HG03108 (cell line): Measurements from ENCODE around the gene ENPP6.
"Not testable (repeated sequence)": the region's sequence is repeated elsewhere in the genome, so short reads cannot be mapped to it uniquely, and the experiment has no call there.

Experiments
- ATAC-seq: cut with Tn5 transposase; IDR thresholded peaks from one replicate; pipeline ENCODE4 v1.9.1; 2021; ENCODE audit warnings: moderate library complexity; ENCODE audit not compliant: unreplicated experiment

The ENPP6 gene

DNA sequence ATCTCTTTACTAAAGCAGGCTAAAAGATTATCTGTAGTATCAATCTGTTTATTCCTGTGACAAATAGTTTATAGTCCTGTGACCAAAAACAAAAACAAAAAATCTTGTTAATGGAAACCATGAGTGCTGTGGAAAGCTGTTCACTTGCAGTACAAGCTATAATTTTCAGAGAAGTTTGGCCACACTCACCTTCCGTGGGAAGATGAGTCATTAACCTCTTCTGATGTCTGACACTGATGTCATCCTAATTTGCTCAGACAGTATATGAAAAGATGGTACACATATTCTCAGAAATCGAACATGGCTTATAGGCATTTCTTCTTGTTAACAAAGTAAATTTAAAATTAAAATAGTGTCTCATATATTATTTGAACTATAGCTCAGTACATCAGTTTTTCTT, 19.9 kb upstream of the ENPP6 start:
- ATAC-seq: no peak

DNA sequence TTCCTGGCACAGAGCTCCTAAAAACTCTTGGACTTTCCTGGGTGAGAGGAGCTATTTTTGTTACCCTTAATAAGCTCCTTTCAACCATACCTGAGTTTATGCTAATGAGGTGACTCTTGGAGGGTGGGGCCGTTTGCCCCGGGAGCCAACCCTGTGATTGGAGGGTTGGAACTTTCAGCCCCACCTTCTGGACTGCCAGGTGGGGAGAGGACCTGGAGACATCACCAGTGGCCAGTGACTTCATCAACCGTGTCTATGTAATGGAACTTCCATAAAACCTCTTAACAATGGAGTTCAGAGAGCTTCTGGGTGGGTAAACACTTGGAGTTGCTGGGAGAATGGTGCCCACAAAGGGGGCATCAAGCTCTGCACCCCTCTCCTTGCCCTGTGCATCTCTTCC, 17.9 kb upstream of the ENPP6 start:
- no peak for ATAC-seq

DNA sequence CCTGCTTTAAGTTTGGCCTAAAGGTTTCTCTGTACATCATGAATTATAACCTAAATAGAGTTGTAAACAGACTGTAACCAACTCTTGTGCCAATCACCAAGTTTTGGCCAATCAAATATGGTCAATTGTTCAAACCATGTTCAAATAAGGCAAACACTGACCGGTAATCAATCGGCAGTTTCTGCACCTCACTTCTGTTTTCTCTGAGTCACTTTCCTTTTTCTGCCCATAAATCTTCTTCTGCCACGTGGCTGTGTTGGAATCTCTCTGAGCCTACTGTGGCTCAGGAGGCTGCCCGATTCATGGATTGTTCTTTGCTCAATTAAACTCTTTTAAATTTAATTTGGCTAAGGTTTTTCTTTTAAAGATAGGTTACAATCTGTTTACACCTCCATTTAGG, 16.5 kb upstream of the ENPP6 start:
- no peak for ATAC-seq

DNA sequence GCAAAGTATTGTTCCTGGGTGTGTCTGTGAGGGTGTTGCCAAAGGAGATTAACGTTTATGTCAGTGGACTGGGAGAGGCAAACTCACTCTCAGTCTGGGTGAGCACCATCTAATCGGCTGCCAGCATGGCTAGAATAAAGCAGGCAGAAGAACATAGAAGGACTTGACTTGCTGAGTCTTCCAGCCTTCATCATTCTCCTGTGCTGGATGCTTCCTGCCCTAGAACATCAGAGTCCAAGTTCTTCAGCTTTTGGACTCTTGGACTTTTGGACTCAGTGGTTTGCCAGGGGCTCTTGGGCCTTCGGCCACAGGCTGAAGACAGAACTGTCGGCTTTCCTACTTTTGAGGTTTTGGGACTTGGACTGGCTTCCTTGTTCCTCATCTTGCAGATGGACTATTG, 15.3 kb upstream of the ENPP6 start:
- ATAC-seq: no peak

DNA sequence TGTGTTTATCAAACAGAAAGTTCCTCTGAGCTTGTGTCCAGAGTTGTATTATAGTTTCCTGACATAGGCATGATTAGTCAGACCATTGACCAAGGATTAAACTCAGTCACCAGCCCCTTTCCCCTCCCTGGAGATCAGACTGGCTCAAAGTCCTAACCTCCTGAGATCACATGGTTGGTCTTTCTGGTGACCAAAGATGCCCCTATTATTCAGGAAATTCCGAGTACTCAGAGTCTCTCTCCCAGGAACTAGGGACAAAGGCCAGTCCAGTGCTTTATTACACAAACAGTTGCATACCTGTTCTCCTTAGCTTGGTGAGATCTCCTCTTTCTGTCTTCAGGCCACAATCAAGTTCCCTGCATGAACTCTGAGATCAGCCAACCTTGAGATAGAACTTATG, 14.5 kb upstream of the ENPP6 start:
- ATAC-seq: no peak

DNA sequence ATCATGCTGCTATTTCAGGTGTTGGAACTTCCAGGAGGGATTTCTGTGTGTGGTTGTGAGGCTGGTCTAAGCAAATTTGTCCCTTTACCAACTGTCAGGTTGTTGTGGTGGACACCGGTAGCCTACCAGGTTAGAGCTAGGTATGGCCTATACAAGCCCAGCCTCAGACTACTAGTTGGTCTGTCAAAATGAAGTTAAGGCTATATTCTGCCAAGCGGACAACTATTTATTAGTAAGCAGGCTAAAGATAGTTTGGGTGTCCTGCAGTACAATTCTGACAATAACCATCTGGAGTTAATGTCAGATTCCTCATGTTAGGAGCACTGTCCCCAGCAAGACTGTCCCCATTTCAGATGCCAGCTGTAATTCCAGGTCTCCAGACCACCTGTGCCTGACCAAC, 13.9 kb upstream of the ENPP6 start:
- no peak for ATAC-seq

DNA sequence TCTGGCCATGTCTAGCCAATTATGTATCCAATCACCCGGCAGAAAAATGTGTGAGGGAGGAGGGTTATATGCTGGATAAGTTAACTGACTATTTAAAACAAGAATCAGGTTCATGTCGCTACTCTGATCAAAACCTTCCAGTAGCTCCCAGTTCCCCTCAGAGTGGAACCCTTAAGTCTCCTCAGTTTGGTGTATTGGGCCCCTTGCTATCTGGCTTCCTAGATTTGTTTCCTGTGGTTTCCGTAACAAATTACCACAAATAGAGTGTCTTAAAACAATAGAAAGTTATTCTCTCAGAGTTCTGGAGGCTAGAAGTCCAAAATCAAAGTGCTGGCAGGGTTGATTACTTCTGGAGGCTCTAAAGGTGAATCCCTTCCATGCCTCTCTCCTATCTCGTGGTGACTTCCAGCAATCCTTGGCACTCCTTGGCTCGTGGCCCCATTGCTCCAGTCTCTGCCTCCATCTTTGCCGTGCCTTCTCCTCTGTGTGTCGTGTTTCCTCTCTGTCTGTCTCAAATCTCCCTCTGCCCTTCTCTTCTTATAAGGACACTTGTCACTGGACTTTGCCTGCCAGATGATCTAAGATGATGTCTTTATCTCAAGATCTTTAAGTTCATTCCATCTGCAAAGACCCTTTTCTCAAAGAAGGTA, 10.5 kb upstream of the ENPP6 start:
- ATAC-seq: no peak

DNA sequence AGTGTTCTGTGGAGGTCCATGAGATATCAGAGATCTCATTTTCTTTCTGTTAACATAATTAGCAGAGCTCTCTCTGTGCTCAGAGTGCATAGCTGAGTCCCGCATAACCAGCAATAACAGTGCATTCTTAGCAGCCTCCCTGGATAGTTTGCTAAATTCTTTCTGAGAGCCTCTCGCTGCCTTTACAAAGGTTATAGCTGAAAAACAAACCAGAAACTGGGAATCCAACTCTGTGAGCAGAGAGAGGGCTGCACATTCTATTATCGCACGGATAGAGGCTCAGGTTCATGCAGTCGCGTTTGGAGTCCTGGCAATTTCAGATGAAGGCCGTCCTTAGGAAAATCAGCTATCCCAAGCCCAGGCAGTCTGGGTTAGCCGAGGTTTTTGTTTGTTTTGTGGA, 1.2 kb downstream of the ENPP6 start:
- no peak for ATAC-seq

DNA sequence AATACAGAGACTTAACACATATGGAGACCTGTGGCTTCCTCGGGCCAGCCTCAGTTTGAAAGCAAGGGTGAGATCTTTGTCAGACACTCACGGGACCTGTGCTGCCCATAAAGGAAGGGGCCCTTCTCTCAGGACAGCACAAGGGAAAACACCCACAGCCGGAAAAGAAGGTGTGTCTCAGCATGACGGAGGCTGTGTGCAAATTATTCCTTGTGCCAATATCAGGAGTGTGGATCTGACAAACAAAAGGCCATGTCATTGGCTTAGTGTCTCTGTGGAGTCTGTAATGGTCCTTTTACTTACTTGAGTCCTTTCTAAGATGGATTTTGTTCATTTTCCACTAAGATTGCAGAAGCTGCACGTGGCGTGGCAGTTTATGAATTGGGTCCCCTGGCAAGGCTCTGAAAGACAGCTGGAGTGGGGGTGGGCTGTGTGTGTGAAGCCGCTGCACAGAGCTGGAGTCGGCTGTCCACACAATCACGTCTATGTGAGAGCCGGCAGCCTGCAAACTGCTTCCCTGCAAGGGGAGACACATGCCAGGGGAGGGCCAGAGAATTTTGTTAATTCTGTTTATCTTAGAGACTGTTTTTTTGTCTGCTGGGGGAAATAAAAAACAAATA, 1.9 kb downstream of the ENPP6 start:
- no peak for ATAC-seq

DNA sequence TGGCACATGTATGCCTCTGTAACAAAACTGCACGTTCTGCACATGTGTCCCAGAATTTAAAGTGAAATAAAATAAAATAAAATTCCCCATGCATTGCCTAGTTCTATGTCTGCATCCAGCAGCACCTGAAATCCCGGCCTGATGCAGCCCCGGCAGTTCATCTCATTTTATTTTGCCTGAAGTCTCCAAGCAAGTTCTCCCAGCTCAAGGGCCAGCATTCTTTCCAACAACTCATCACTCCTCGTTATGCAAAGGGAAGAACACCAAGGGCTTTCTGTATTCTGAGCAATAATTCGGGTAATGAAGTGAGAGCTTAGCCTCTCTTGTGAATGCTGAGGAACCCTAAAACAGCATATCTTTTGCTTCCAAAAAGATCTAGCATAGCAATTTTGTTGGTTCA, 2.7 kb downstream of the ENPP6 start:
- no peak for ATAC-seq

DNA sequence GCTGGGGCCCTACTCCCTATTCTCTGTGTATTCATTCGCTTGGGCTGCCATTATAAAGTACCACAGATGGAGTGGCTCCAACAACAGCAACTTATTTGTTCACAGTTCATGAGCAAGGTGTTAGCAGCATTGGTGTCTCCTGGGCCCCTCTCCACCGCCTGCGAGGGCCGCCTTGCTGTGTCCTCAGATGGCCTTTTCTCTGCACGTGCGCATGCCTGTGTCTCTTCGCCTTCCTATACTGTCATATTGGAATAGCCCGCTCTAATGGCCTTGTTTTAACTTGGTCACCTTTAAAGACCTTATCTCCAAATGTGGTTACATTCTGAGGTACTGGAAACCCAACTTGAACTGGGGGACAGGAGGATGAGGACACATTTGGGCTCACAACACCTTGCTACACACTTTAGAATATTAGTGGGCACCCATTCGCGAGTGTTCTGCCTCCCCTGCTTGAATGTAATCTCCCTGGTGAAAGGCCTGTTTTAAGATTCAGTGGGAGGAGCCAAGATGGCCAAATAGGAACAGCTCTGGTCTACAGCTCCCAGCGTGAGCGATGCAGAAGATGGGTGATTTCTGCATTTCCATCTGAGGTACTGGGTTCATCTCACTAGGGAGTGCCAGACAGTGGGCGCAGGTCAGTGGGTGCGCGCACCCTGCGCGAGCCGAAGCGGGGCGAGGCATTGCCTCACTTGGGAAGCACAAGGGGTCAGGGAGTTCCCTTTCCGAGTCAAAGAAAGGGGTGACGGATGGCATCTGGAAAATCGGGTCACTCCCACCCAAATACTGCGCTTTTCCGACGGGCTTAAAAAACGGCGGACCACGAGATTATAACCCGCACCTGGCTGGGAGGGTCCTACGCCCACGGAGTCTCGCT, 9.7 kb downstream of the ENPP6 start:
- ATAC-seq: not testable (repeated sequence)

DNA sequence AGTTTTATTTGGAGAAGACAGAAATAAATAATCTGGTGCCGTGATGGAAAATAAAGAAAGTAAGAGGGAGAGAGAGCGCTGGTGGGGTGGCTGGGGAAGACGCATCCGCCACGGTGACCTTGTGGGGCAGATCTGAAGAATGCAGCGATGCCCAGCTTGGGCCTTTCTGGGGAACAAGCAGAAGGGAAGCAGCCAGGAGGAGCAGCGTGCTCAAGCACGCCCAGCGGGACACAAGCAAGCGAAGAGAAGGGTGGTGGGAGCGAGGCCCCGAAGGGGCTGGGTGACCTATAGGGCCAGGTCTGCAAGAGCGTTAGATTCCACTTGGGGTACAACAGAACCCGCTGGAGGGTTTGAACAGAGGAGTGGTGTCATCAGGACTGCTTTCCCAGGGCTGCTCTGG, 12.4 kb downstream of the ENPP6 start:
- ATAC-seq: no peak

DNA sequence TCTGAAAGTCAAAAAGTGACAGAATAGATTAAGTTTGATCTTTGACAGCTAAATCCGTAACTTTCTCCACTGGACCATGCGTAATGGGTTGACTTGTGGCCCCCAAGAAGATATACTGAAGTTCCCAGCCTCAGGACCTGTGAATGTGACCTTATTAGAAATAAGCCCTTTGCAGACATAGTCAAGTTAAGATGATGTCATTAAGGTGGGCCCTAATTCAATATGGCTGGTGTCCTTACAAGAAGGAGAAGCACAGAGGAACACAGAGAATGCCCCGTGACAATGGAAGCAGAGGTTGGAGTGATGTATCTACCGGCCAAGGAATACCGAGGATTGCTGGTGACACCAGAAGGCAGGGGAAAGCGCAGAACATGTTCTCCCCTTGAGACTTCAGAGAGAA, 14.4 kb downstream of the ENPP6 start:
- no peak for ATAC-seq

DNA sequence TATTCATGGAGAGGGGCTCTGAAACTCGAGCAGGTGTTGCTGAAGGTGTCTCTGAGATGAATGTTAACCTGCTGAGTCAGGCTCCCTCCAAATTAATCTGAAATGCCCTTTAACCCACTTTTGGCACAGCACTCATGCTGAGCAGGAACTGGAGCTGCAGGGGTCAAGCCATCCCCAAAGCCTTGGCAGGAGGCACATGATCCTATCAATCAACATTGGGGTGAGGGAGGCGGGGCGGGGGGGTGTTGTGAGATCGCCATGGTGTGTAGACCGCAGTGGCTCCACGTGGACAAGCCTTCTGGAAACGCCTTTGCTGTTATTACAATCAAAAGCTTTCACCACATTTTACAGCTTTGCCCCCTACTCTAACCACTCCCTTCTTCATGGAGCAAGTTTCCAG, 16.5 kb downstream of the ENPP6 start:
- ATAC-seq: no peak

DNA sequence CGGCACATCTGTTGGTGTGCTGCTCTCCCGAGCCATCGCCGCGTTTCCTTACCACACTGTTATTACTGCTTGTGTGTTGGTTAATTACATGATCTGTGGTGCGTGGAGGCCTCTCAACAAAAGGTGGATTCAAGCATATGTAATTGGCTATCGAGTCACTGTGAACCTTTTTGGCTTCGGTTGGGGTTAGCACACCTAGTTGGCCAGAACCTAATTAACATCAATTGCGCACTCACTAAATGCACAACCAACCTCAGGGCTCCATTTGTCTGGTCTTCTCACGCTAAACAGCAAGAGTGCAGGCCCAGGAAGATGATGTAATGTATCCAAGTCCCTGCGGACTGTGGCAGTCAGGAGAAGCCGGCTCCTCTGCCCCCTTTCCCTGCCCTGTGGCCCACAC, 17.4 kb downstream of the ENPP6 start:
- ATAC-seq: no peak

DNA sequence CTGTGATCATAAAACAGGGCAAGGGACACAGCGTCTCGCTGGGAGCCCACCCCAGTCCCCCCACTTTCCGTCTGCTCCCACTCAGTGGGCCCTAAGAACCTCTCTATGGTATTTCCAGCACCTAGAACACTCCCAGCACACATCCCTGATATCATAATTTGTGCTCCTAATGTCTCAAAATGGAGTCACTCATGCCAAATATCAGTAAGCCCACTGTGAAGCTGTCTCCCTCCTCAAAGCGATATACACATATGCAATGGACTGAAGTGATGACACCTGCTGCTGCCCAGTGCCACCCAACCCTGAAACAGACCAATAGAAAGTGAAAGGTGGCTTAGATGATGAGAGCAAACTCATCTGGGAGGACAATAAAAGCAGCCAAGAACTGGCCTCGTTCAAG, 17.9 kb downstream of the ENPP6 start:
- no peak for ATAC-seq

DNA sequence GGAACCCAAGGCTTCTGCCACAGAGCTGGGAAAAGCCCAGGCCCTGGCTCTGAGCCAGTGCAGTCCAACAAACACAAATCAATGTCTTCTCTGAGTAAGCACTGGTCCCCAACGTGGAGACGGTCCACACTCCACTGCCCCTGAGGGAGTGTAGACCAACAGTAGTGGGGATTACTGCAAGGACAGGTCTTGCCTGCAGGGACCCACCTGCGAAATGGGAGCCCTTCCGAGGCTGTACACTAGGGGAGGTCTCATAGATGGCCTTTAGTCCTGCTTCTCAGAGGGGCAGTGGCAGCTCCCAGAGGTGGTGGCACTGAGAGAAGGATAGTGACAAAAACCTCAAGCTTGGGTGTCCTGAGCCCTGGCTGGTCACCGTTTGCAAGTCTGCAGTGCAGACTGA, 19.5 kb downstream of the ENPP6 start:
- no peak for ATAC-seq

DNA sequence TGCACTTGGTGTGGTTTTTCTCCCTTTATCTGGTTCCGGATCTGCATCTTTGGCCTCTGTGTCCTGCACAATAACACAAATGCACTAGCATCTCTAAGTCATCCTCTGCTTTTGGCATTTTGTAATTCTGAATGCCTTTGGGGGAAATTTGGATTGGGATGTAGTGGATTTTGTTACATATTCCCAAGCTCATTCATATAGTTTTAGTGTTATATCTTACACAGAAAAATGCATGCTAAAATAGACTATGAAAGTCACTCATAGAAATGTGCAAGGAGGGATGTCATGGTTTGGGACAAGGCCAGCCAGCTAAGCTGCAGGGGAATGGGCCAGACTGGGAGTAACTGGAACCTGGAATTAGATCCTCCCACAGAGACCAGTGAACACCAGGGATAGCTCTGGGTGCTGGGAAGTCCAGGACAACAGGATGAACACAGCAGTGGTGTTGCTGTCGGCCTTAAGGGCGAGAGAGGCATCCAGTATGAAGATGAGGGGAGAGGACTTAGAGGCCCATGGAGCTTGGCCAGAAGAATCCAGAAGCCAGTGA, 20.1 kb downstream of the ENPP6 start:
- ATAC-seq: no peak

DNA sequence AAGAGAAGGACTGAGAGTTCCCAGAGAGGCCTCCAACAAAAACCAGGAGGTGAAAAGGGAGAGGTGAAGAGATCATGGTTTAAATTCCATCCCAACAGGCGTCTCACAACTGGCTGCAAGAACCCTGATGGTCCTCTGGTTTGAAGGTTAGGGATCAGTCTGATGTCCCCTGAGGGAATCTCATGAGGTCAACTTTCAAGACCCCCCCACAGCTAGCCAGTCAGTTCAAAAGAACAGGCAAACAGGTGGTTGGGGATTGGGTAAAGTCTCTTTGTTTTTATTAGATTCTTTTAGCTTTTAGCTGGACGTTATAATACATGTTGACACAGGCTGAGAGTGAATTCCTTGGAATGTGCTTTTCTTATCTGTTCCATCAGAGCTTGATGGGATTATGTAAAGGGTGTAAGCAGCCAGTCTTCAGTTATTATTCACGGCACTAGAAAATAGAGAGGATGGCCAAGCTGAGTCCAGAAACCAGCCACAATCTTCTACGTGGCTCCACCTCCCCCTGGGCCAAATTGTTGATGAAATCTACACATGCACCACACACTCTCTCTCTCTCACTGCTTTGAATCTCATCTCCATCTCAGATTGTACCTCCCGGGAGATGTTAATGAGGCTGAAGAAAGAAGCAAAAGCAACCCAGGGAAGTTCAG, 20.8 kb downstream of the ENPP6 start:
- no peak for ATAC-seq

DNA sequence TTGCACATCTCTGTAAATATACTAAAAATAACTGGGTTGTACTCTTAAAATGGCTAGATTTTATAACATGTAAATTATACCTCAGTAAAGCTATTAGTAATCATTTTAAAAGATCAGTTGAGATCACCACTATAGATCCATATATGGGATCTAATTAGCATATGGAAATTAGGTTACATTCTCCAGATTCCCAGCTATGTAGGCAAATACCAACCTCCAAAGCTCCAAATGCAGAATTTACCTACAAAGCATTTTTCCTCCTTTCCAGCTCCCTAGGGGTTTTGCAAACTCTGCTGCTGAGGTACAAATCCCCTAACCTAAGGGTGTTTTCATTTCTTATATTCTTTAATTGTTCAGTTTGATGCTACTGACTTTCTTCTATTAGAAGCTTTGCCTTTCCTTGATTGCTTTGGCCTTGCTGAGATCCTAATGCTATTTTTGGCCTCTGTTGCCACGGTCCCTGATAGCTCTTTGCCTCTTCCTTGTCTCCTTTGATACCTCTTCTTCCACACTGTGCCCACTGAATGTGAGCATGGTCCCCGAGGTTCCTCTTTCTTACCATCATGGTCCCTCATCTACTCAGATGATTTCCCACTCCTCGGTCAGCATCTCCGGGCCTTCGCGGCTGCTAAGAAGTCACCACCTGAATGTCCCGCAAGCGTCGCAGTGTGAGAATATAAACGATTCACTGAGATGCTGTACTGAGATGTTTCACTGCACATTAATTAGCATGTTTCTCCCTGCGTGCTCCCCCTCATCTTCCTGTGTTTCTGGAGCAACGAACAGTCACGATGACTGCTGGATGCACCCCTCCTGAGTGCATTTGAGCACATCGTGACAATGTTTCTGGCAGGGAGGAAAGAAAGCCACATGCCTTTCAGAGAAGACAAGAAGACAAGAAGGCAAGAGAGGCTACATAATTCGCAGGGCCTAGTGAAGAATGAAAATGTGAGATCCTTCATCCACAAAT, 23.8 kb downstream of the ENPP6 start:
- ATAC-seq: no peak
